Endothelial cell of umbilical vein (primary cell): ENCODE measurements around the gene CIDEC. TPM values are rescaled to one million over a fixed set of nuclear protein-coding genes. Genes with fewer than 3 reads are reported as not detected.
A peak's percentile ranks its signal among the peaks of the same experiment; 100 is the strongest.

Source experiments
- BruUV-seq: library from RNA; stranded (reverse); fragments of 400-500 nt; replicated peaks from 2 replicates; lab custom pipeline; 2021; lab: Mats Ljungman, UMichigan
- CTCF ChIA-PET: fragments of 300-600, 350-600 bp; sonication (Branson Sonifier 250); formaldehyde crosslinking; loops from one replicate; lab custom pipeline; 2021; ENCODE audit warnings: antibody characterized with exemption, inconsistent platforms; lab: Charles Lee
- POLR2A ChIA-PET: fragments of 300-600, 350-600 bp; sonication (Branson Sonifier 250); formaldehyde crosslinking; loops from one replicate; lab custom pipeline; 2021; ENCODE audit warnings: antibody characterized with exemption, inconsistent platforms; lab: Charles Lee
- DNase-seq: peaks from one replicate; pipeline ENCODE4 v3.0.0-alpha.2; 2011; ENCODE audit warnings: low read depth, low spot score
- FAIRE-seq: peaks from 2 replicates; lab custom pipeline; 2011; peaks lifted over from hg19 to GRCh38; lab: Jason Lieb, UNC
- H2AFZ ChIP-seq: 2 replicates; pipeline ENCODE4 v1.6.0; 2012; ENCODE audit warnings: low read depth, low read length, control low read depth, inconsistent platforms
- H3K27ac ChIP-seq: 2 replicates; pipeline ENCODE4 v1.5.1; 2011; ENCODE audit warnings: low read depth, mild to moderate bottlenecking, control low read depth, low read length, moderate library complexity; ENCODE audit not compliant: insufficient read depth
- H3K27me3 ChIP-seq, 2 experiments: 2 replicates each; pipeline versions ENCODE4 v1.6.0 to v1.6.1; 2011; ENCODE audit warnings: low read length in 2 of 2, mixed read lengths in 1 of 2; ENCODE audit not compliant: control insufficient read depth in 2 of 2, insufficient read depth in 2 of 2
- H3K36me3 ChIP-seq, 2 experiments: 2 replicates in 1 of 2; 3 replicates in 1 of 2; pipeline ENCODE4 v1.5.1; 2011; ENCODE audit warnings: low read length in 2 of 2, mild to moderate bottlenecking in 1 of 2, moderate library complexity in 1 of 2; ENCODE audit not compliant: control insufficient read depth in 2 of 2, insufficient read depth in 2 of 2; ENCODE audit errors: extremely low read depth in 1 of 2
- H3K4me1 ChIP-seq: 3 replicates; pipeline ENCODE4 v1.5.1; 2011; ENCODE audit warnings: mild to moderate bottlenecking, low read length; ENCODE audit not compliant: control insufficient read depth, insufficient read depth; ENCODE audit errors: extremely low read depth
- H3K4me2 ChIP-seq: 2 replicates; pipeline ENCODE4 v1.6.1; 2011; ENCODE audit warnings: low read length, control low read depth, mixed read lengths; ENCODE audit not compliant: insufficient read depth
- H3K4me3 ChIP-seq, 3 experiments: fragments of 200-600 bp in 1 of 3; sonication (generic), shearing (Covaris generic) in 1 of 3; replicated peaks in 1 of 3; 2 replicates each; pipeline ENCODE4 v1.5.1; 2011 to 2016; ENCODE audit warnings: control low read depth in 3 of 3, low read length in 3 of 3, mild to moderate bottlenecking in 2 of 3, inconsistent platforms in 1 of 3, low read depth in 1 of 3, moderate library complexity in 1 of 3; ENCODE audit not compliant: insufficient read depth in 1 of 3
- H3K79me2 ChIP-seq: 2 replicates; pipeline ENCODE4 v1.6.0; 2012; ENCODE audit warnings: low read length, inconsistent platforms; ENCODE audit not compliant: control insufficient read depth, insufficient read depth
- H3K9ac ChIP-seq: replicated peaks from 2 replicates; pipeline ENCODE3; 2011; ENCODE audit warnings: low read length, control low read depth; ENCODE audit not compliant: insufficient read depth; ENCODE audit errors: extremely low read depth
- H3K9me1 ChIP-seq: replicated peaks from 3 replicates; pipeline ENCODE4 v1.6.0; 2011; ENCODE audit warnings: mild to moderate bottlenecking, low read length; ENCODE audit not compliant: control insufficient read depth, insufficient read depth; ENCODE audit errors: extremely low read depth
- H3K9me3 ChIP-seq: replicated peaks from 2 replicates; pipeline ENCODE4 v1.5.1; 2012; ENCODE audit warnings: low read length, inconsistent platforms; ENCODE audit not compliant: control insufficient read depth, insufficient read depth
- H4K20me1 ChIP-seq: replicated peaks from 2 replicates; pipeline ENCODE3; 2011; ENCODE audit warnings: mild to moderate bottlenecking, low read length; ENCODE audit not compliant: control insufficient read depth, insufficient read depth; ENCODE audit errors: extremely low read depth
- CTCF ChIP-seq, 2 donors: IDR thresholded peaks; 1 replicate in 1 of 2; 2 replicates in 1 of 2; pipeline ENCODE4 v1.5.1; 2011; ENCODE audit warnings: low read length in 2 of 2, mild to moderate bottlenecking in 2 of 2, moderate library complexity in 2 of 2, control low read depth in 1 of 2, inconsistent platforms in 1 of 2, low read depth in 1 of 2; ENCODE audit not compliant: insufficient read depth in 1 of 2; ENCODE audit errors: extremely low read depth in 1 of 2
- EZH2 ChIP-seq: IDR thresholded peaks from 2 replicates; pipeline ENCODE4 v1.6.1; 2012; ENCODE audit warnings: borderline replicate concordance, low read depth, mild to moderate bottlenecking, moderate library complexity, low read length, inconsistent platforms; ENCODE audit not compliant: severe bottlenecking
- FOS ChIP-seq: IDR thresholded peaks from 2 replicates; pipeline ENCODE4 v1.6.1; 2011; ENCODE audit warnings: mild to moderate bottlenecking, low read length, moderate library complexity, borderline replicate concordance; ENCODE audit not compliant: insufficient read depth
- GATA2 ChIP-seq: IDR thresholded peaks from 2 replicates; pipeline ENCODE4 v1.7.0; 2011; ENCODE audit warnings: low read depth, mild to moderate bottlenecking, moderate library complexity, mixed read lengths, low read length; ENCODE audit not compliant: insufficient read length, insufficient read depth
- JUN ChIP-seq: IDR thresholded peaks from 2 replicates; pipeline ENCODE4 v1.6.1; 2011; ENCODE audit warnings: borderline replicate concordance, low read depth; ENCODE audit not compliant: insufficient read length, insufficient read depth
- MAX ChIP-seq: IDR thresholded peaks from 2 replicates; pipeline ENCODE4 v1.6.1; 2011; ENCODE audit not compliant: insufficient read depth, insufficient read length
- MYC ChIP-seq: IDR thresholded peaks from one replicate; pipeline ENCODE4 v1.6.1; 2011; ENCODE audit warnings: mild to moderate bottlenecking, low read depth, low read length
- POLR2A ChIP-seq: IDR thresholded peaks from 2 replicates; pipeline ENCODE4 v1.6.1; 2012; ENCODE audit warnings: low read depth, mild to moderate bottlenecking, control low read depth, low read length
- POLR2AphosphoS5 ChIP-seq: IDR thresholded peaks from 2 replicates; pipeline ENCODE4 v1.6.1; 2012; ENCODE audit warnings: low read depth, mild to moderate bottlenecking, control low read depth, low read length, moderate library complexity; ENCODE audit not compliant: insufficient read depth
- dilution Hi-C: fragments of 300-500 bp; cut with MboI; formaldehyde crosslinking; loops from one replicate; pipeline ENCODE4 v1.15.0; 2019; ENCODE audit warnings: low sequenced_read_pairs; ENCODE audit not compliant: extremely low pct_ligation_motif_present
- intact Hi-C: fragments of 100-400 bp; cut with micrococcal nuclease; formaldehyde crosslinking; loops from one replicate; pipeline ENCODE4 v1.10.0; 2022
- polyA plus RNA-seq, 4 experiments: library from polyadenylated mRNA; depleted of rRNA in 3 of 4; stranded (reverse) in 3 of 4; unstranded in 1 of 4; fragments of >200 nt; gene quantifications; 2 replicates each; pipeline versions ENCODE4 v1.2.1 to v1.2.3, GENCODE V29; 2011 to 2012; ENCODE audit warnings: missing spikeins in 1 of 4
- total RNA-seq: library from RNA; stranded (reverse); gene quantifications from 2 replicates; pipeline ENCODE4 v1.2.3, GENCODE V29; 2021

The CIDEC gene
- total and polyA plus RNA-seq, 2 donors (not counting 3 experiments of a cell fraction or from before 2014, with no cell fraction given) = 0.14 TPM; not detected in 1

- Histone ChIP-seq H3K27me3 (no peaks in the 10 kb centered on the region), H3K9me1 (no peaks in the 10 kb centered on the region), H3K4me2 (peak overlapping the region; percentile 34), H3K9ac (no peak overlapping the region), H2AFZ (peak overlapping the region; percentile 80), H3K4me1 (peaks cover 13% of the 10 kb centered on the region), H3K27ac (no peak overlapping the region), H3K9me3 (no peaks in the 10 kb centered on the region), H4K20me1 (no peaks in the 10 kb centered on the region), H3K36me3 (no peaks in the 10 kb centered on the region), H3K79me2 (no peaks in the 10 kb centered on the region), H3K4me3 (peak overlapping the region in 1 of 3 experiments; percentile 39)
- intact Hi-C loops (loop anchor here (1.0 kb wide), 3 partner anchors 24 to 52 kb away; partner anchors contain the start of gene JAGN1), dilution Hi-C loops (no loop called here)
- ChIA-PET POLR2A (no interaction called here), CTCF (interaction anchor here (0.7 to 1.3 kb wide), 6 partner anchors 9 to 66 kb away, joined by 3 to 4 read pairs (median 3); no protein-coding TSS in a partner anchor)
- no peak for TF ChIP-seq EZH2
- BruUV-seq = no TSS peak
- FAIRE-seq = peak; percentile 18
- no peak for DNase-seq
Measured at GRCh38 chr3:9914559-9915253, 34.7 kb upstream of the CIDEC start.

- no peaks in the 10 kb centered on the region for H3K9me3 ChIP-seq
- FAIRE-seq = no peak
- no peaks in the 10 kb centered on the region for H3K9me1 ChIP-seq
- no peaks in the 10 kb centered on the region for H3K79me2 ChIP-seq
- H3K27ac ChIP-seq = no peak overlapping the region
- no peak for TF ChIP-seq POLR2AphosphoS5
- TF ChIP-seq JUN = no peak
- no peak for TF ChIP-seq POLR2A
- no peak for TF ChIP-seq EZH2
- no peak for TF ChIP-seq CTCF (IDR thresholded peaks at IDR 0.05; ENCODE audit: extremely low read depth in 1 of 2, insufficient read depth in 1 of 2, low read depth in 1 of 2, low read length in 2 of 2)
- no peak for TF ChIP-seq GATA2
- TF ChIP-seq FOS = no peak
- TF ChIP-seq MAX = no peak
- no peak for TF ChIP-seq MYC
- no peak overlapping the region for H2AFZ ChIP-seq
- H3K4me3 ChIP-seq = no peak overlapping the region
- H3K4me1 ChIP-seq = peaks cover 13% of the 10 kb centered on the region
- no peak for DNase-seq
- no TSS peak for BruUV-seq
- intact Hi-C loops (no loop called here), dilution Hi-C loops (no loop called here)
- H4K20me1 ChIP-seq = no peaks in the 10 kb centered on the region
- H3K4me2 ChIP-seq = no peak overlapping the region
- no peaks in the 10 kb centered on the region for H3K36me3 ChIP-seq
- H3K27me3 ChIP-seq = no peaks in the 10 kb centered on the region
- H3K9ac ChIP-seq = no peak overlapping the region
- ChIA-PET CTCF (interaction anchor here (0.7 to 1.3 kb wide), 6 partner anchors 8 to 65 kb away, joined by 3 to 4 read pairs (median 3); no protein-coding TSS in a partner anchor), POLR2A (no interaction called here)
Measured at GRCh38 chr3:9914011-9914410, 34.0 kb upstream of the CIDEC start.
